Activated CD4-positive, alpha-beta T cell treated with anti-CD3 and anti-CD28 coated beads, Interleukin-2, Interleukin-6, amounts not matched to agents 100 ng/mL and 50 ng/mL, durations not matched to agents 16 hours and 8 hours (primary cell): Measurements from ENCODE around the gene MAN1C1.

Experiments
- DNase-seq: peaks from one replicate; pipeline ENCODE4 v3.0.0-alpha.2; 2020

Gene MAN1C1

DNA sequence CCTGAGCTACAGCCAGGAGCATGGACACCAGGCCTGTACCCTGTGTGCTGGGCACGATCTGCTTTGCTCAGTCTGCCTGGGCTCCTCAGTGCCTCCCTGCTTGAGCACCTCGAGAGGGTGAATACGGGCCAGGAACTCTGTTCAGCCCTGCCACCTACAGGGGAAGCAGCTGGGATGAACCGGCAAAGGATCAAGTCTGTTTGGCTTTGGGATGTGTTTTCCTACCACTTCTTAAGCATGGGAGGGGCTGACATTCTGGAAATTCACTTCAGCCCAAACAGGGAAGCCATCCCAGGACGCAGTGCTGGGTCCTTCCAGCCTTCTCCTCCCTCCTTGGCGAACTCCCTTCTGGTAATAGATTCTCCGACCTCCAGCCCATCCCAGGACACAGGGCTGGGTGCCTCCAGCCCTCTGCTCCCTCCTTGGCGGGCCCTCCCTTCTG lies 127.6 kb downstream of the MAN1C1 start:
- no peak for DNase-seq

- no peak for DNase-seq
Measured at GRCh38 chr1:25744636-25745425, 128.2 kb downstream of the MAN1C1 start.

- no peak for DNase-seq
Measured at GRCh38 chr1:25746299-25747045, 129.9 kb downstream of the MAN1C1 start.

DNA sequence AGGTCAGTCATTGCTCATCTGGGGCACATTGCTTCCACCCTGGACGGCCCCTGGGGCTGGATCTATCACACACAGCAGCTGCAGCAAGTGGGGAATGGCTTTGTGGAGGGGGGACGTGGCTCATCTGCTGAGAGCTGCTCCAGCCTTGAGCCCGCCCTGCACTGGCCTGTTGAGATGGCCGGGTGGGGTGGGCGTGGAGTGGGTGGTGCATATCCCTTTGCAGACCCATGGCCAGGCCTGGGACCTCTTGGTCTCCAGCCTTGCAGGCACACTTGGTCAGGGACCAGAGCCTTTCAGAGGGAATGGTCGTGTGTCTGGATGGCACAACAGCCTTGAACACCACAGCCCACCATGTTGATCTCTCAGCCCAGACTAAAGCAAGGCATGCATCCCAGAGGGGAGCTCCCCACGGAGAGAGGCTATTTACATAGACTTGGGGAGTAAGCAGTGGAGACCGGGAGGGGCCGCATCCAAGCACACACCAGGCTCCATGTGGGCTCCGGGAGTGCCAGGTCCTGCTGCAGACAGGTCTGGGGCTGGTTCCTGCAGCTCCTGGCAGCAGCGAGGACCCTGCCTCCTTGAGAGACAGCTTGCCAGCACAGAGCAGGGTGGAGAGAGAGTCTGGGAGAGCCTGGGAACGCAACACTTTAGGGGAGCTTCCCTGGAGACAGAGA lies 130.6 kb downstream of the MAN1C1 start:
- no peak for DNase-seq

- DNase-seq = no peak
Measured at GRCh38 chr1:25748531-25749205, 132.1 kb downstream of the MAN1C1 start.

- no peak for DNase-seq
Measured at GRCh38 chr1:25750923-25751605, 134.5 kb downstream of the MAN1C1 start.

GRCh38 chr1:25754470-25755181 lies 138.0 kb downstream of the MAN1C1 start:
- DNase-seq = no peak

DNA sequence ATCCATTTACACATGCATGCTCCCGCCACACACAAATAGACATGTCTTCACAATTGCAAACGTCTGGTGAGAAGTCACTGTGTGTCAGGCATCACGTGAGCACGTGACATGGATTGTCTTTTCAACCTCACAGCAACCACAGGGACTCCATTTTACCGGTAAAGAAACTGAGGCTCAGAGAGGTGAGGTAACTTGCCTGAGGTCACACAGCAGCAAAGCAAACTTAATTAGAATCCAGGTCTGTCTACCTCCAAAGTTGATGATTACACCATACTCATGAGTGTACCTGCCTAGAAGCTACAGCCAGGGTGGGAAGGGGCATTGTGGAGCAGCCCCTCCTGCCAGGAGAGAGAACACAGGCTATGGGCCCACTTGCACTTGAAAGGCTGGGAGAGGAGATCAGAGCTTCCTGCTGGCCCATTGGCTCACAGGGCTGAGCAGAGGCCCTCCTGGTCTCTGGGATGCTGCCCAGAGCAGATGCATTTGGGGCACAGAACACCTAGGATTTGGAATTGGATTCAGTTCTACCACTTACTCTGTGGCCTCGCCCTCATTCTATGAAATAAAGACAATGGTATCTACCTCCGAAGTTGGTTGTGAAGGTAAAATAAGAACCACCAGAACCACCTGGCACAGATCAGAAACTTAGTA lies 139.0 kb downstream of the MAN1C1 start:
- no peak for DNase-seq

- DNase-seq = no peak
Measured at GRCh38 chr1:25756215-25756614, 139.6 kb downstream of the MAN1C1 start.

DNA sequence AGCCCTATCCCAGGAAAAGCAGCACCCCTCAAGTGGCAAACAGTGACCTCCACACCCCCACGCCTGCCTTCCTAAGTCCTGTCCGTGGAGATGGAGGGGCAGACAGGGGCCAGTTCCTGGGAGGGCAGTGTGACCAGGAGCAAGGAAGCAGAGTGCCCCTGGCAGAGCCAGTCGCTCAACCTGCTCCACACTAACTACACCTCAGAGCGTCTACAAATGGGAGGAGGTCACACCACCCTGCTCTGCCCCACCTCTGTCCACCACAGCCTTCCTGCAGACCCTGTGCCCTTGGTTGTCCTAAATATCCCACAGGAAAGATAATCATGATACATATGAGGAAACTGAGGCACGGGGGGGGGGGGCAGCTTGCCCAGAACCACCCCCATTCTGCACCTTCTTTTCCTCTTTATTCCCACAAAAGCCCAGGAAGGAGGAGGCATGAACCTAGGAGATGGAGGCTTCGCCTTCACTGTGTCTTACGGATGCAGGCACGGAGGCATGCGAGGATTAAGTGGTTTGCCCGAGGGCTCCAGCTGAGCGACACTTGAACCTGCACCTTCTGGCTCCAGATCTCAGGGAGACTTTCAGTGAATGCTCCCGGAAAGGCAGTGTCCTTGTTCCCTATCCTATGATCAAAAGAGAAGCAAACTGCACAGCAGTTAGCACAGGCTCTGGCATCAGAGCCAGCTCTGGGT lies 140.7 kb downstream of the MAN1C1 start:
- DNase-seq = no peak

DNA sequence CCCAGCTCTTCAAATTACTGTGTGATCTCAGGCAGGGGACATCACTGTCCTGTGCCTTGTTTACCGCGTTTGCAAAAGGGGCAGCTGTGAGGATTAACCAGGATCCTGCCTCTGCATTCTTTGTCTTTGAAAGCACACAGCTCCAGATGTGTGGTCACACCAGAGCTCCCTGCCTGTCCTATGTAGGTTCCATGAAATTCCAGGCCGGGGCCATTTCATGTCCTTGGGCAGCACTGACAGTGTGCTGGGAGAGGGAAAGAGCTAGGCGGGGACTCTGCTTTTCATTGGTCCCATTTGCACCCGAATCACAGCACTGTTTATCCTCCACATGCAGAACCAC lies 141.2 kb downstream of the MAN1C1 start:
- no peak for DNase-seq

DNA sequence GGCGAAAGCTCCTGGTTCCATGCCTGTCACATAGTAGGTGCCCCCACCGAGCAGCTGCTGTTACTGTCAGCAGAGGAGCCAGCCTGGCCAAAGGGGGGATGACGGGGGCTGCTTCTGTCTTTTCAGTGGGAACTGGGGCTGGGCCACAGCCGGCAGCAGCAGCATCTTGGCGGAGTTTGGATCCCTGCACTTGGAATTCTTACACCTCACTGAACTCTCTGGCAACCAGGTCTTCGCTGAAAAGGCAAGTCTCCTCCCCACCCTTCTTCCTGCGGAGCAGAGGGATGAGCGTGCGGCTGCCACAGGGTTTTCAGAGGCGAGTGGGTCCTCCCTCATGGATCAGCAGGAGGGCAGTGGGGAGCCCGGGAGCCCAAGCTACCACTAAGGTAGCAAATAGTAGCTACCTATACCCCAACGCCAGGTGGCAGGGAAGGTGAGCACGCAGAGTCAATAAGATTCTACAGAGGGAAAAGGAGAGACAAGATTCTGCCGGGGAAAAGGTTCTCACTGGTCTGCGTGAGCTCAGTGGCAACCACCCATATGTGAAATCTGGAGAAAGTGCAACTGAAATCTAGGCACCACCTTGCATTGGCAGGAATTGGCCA lies 142.0 kb downstream of the MAN1C1 start:
- DNase-seq = no peak

DNA sequence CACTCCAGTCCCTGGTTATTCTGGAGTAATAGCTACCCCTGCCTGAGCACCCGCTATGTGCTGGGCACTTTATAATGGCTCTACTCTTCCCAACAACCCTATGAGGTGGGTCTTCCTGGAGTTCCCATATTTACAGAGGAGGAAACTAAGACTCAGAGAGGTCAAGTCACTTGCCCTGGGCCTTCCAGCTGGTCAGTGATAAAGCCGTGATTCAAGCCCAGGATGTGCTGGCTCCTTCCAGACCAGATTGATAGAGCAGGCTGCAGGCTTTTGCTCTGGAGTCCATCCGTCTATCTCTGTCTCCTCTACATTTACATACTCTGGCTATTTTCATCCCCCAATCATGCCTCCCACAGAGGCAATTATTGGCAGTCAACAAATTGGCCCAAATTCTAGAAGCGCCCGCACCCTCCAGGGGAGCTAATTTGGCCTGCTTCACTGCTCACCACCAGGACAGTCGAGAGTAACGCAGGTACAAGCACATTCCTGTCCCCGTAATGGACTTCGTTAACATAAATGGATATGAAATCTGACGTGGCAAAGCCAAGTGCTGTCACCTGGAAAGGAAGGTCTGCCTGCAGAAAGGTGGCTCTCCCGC lies 143.6 kb downstream of the MAN1C1 start:
- no peak for DNase-seq

DNA sequence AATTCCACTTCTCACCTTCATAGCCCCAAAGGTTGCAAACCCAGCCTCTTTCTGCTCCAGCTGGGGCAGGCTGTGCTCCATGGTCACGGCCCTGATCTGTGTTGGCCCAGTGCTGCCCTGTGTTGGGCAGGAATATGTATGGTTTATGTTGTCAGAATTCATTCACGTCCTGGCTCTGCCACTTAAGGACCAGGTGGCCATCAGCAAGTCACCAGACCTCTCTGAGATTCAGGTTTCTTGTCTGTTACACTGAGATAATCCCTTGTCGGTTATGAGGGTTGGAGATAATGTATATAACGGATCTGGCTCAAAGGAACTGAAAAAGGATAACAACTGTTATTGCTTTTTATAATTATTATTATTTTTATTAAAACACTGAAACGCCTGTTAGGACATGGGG lies 144.3 kb downstream of the MAN1C1 start:
- no peak for DNase-seq

DNA sequence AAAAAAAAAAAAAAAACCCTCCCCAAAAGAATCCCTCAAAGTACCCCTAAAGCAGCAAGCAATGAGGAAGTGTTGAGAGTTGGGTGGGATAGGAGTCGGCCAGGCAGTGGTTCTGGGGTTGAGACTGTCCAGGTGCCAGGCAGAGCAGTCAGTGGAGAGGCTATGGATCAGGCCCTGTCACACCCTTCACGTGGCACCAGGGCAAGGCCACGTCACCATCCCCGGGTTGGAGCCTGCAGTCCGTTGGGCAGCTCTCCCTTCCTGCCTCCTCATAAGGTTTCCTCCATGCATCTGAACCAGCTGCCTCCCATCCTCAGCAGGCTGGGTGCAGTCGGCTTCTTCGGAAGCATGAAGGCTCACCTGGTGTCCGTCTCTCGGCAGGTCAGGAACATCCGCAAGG lies 146.9 kb downstream of the MAN1C1 start:
- no peak for DNase-seq

DNA sequence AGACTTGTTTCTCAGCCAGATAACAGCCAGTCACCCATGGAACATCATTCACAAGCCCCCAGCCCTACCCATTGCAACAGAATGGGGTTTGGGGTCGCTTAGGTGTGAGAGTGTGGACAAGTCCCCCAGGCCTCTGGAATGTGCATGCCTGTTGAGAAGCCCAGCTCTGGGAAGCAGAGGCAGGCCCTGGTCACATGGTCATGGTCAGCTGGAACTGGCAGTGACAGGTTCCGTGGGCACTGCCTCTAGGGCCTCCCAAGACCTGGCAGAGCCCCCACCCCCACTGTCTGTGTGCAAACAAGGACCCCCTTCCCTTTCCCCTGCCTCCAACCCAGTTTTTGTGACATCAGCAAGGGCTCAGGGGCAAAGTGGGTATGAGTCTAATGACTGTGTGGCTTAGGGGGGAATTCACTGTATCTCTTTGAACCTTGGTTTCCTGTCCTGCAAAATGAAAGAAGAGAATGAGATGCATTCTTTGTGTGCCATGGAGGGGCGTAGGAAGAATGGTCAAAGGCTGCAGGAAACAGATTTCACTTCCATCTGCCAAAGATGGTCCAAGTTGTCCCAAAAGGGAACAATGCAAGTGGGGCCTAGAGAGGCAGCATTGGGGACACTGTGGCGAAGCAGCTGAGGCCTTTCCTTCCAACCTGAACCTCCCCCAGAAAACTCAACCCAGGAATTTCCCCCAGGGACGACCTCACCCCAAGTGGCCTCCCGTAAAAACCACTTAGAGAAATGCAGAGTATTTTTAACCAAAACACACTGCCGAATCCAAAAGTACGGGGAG lies 148.7 kb downstream of the MAN1C1 start:
- no peak for DNase-seq

DNA sequence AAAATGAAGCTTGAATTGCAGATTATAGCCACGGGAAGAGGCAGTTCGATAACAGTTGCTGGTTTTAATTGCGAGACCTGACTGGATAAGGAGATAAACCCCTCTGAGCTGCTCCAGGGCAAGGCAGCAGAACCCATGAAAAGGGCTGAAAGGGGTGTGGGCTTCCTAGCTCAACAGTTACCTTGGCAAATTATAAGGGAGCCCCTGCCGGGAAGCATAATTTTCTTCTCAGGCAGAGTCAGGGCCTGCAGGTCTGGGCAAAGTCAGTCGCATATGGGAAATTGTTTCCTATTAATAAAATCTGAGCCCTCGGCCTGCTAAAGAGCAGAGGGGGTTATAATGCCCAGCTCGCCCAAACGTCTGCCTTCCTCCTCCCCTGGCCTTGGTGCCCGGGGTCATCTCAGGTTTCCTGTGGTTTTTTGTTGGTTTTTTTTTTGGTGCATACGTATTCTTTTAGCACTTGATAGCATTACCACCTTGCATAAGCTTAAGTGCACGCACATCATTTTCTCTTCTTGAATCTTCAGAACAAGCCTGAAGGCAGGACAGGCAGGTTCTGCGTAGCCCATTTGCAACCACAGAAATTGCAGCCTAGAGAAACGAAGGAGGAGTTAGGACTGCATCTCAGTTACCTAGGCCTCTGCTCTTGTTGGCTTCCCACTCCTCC lies 149.5 kb downstream of the MAN1C1 start:
- no peak for DNase-seq

- no peak for DNase-seq
Measured at GRCh38 chr1:25766721-25767436, 150.3 kb downstream of the MAN1C1 start.
